Immature natural killer cell (primary cell): Measurements from ENCODE around the gene NFIA. TPM values are rescaled to one million over a fixed set of nuclear protein-coding genes. Genes with fewer than 3 reads are reported as not detected.
"Not testable (repeated sequence)": the region's sequence is repeated elsewhere in the genome, so short reads cannot be mapped to it uniquely, and the experiment has no call there.

ENCODE experiments used
- DNase-seq, 3 donors: peaks; one replicate each; pipeline ENCODE4 v3.0.0; 2022; ENCODE audit warnings: mixed read lengths in 1 of 3
- H3K27ac Mint-ChIP-seq, 6 donors: one replicate each; pipeline ENCODE4 v1.8.0; 2020; ENCODE audit warnings: mixed read lengths in 6 of 6, mild to moderate bottlenecking in 5 of 6, inconsistent platforms in 4 of 6, moderate library complexity in 3 of 6
- H3K27me3 Mint-ChIP-seq, 3 donors: one replicate each; pipeline ENCODE4 v1.8.0; 2020 to 2021; ENCODE audit warnings: low read depth in 3 of 3, mild to moderate bottlenecking in 3 of 3, mixed read lengths in 3 of 3, moderate library complexity in 3 of 3, inconsistent platforms in 1 of 3
- H3K36me3 Mint-ChIP-seq, 3 donors: one replicate each; pipeline ENCODE4 v1.8.0; 2020; ENCODE audit warnings: mixed read lengths in 3 of 3, inconsistent platforms in 2 of 3, mild to moderate bottlenecking in 2 of 3
- H3K4me1 Mint-ChIP-seq, 2 donors: one replicate each; pipeline ENCODE4 v1.8.0; 2020; ENCODE audit warnings: inconsistent platforms in 2 of 2, mild to moderate bottlenecking in 2 of 2, mixed read lengths in 2 of 2, moderate library complexity in 1 of 2
- H3K4me3 Mint-ChIP-seq, 5 donors: one replicate each; pipeline ENCODE4 v1.8.0; 2020; ENCODE audit warnings: mild to moderate bottlenecking in 5 of 5, mixed read lengths in 5 of 5, inconsistent platforms in 3 of 5, moderate library complexity in 3 of 5
- H3K9me3 Mint-ChIP-seq, 6 donors: one replicate each; pipeline ENCODE4 v1.8.0; 2020; ENCODE audit warnings: mild to moderate bottlenecking in 6 of 6, mixed read lengths in 6 of 6, inconsistent platforms in 4 of 6, moderate library complexity in 3 of 6
- polyA plus RNA-seq, 3 donors: library from polyadenylated mRNA; unstranded; fragments of 300-500 nt; fragmentation: Illumina TruSeq; gene quantifications; one replicate each; pipeline ENCODE4 v1.2.3, GENCODE V29; 2021

Gene NFIA
- polyA plus RNA-seq, 3 donors from 2014 or later, result 1.7 to 11.5 (median 3.9) TPM

GRCh38 chr1:61073871-61074270 is 8.5 kb upstream of the NFIA start:
- H3K4me1 Mint-ChIP-seq, result peaks cover 19 to 22% of the 10 kb centered on the region in 2 donors
- DNase-seq, result no peak
- H3K27me3 Mint-ChIP-seq, result peaks cover 11 to 18% (median 14%) of the 10 kb centered on the region in 3 donors

GRCh38 chr1:61075833-61076232 is 6.5 kb upstream of the NFIA start:
- H3K27ac Mint-ChIP-seq, result peak overlapping the region; percentile 84 to 98 (median 93)
- not testable (repeated sequence) for H3K9me3 Mint-ChIP-seq, DNase-seq, H3K36me3 Mint-ChIP-seq
- H3K4me3 Mint-ChIP-seq, result peak overlapping the region in 1 of 5 donors; percentile 91
- H3K4me1 Mint-ChIP-seq, result peaks cover 37 to 42% of the 10 kb centered on the region in 2 donors
- H3K27me3 Mint-ChIP-seq, result peaks cover 13 to 19% (median 18%) of the 10 kb centered on the region in 3 donors

More at GRCh38 chr1:61073871-61074270, 8.5 kb upstream of the NFIA start:
- Mint-ChIP-seq H3K9me3 (peaks cover 0 to 1% (median 0%) of the 10 kb centered on the region in 6 donors), H3K27ac (no peak overlapping the region), H3K36me3 (no peaks in the 10 kb centered on the region), H3K4me3 (no peak overlapping the region)

GRCh38 chr1:61076728-61077675 is 5.4 kb upstream of the NFIA start:
- peaks cover 13 to 29% (median 23%) of the 10 kb centered on the region in 3 donors for H3K27me3 Mint-ChIP-seq
- H3K9me3 Mint-ChIP-seq, result no peaks in the 10 kb centered on the region
- no peaks in the 10 kb centered on the region for H3K36me3 Mint-ChIP-seq
- DNase-seq, result peak; percentile 77 to 89 (median 82)
- peaks cover 46 to 52% of the 10 kb centered on the region in 2 donors for H3K4me1 Mint-ChIP-seq
- peak overlapping the region; percentile 91 to 98 (median 97) for H3K4me3 Mint-ChIP-seq
- peak overlapping the region; percentile 84 to 98 (median 93) for H3K27ac Mint-ChIP-seq

- Mint-ChIP-seq H3K9me3 (no peaks in the 10 kb centered on the region), H3K4me3 (peak overlapping the region; percentile 91 to 98 (median 97)), H3K4me1 (peaks cover 48 to 52% of the 10 kb centered on the region in 2 donors), H3K36me3 (no peaks in the 10 kb centered on the region), H3K27me3 (peaks cover 13 to 35% (median 26%) of the 10 kb centered on the region in 3 donors), H3K27ac (peak overlapping the region; percentile 84 to 98 (median 93))
- DNase-seq, result peak; percentile 92 to 96 (median 94)
Measured at GRCh38 chr1:61077676-61078541, 4.5 kb upstream of the NFIA start.

- Mint-ChIP-seq H3K4me3 (peak overlapping the region; percentile 91 to 98 (median 97)), H3K27ac (peak overlapping the region; percentile 84 to 98 (median 93)), H3K9me3 (peaks cover 0 to 1% (median 0%) of the 10 kb centered on the region in 6 donors), H3K27me3 (peaks cover 13 to 36% (median 27%) of the 10 kb centered on the region in 3 donors), H3K36me3 (no peaks in the 10 kb centered on the region), H3K4me1 (peaks cover 50 to 54% of the 10 kb centered on the region in 2 donors)
- DNase-seq, result no peak
Measured at GRCh38 chr1:61078618-61079295, 3.6 kb upstream of the NFIA start.

- no peaks in the 10 kb centered on the region for H3K36me3 Mint-ChIP-seq
- peaks cover 0 to 3% (median 0%) of the 10 kb centered on the region in 6 donors for H3K9me3 Mint-ChIP-seq
- peaks cover 13 to 39% (median 32%) of the 10 kb centered on the region in 3 donors for H3K27me3 Mint-ChIP-seq
- H3K4me3 Mint-ChIP-seq, result peak overlapping the region; percentile 12 to 97 (median 63)
- DNase-seq, result no peak
- H3K27ac Mint-ChIP-seq, result peak overlapping the region; percentile 30 to 98 (median 91)
- H3K4me1 Mint-ChIP-seq, result peaks cover 54 to 61% of the 10 kb centered on the region in 2 donors
Measured at GRCh38 chr1:61079296-61079897, 3.0 kb upstream of the NFIA start.

- Mint-ChIP-seq H3K27me3 (peaks cover 14 to 39% (median 32%) of the 10 kb centered on the region in 3 donors), H3K4me1 (peaks cover 54 to 61% of the 10 kb centered on the region in 2 donors), H3K4me3 (peak overlapping the region; percentile 45 to 69 (median 63)), H3K36me3 (no peaks in the 10 kb centered on the region), H3K27ac (peak overlapping the region in 5 of 6 donors; percentile 29 to 73 (median 56)), H3K9me3 (peaks cover 0 to 3% (median 0%) of the 10 kb centered on the region in 6 donors)
- no peak for DNase-seq
Measured at GRCh38 chr1:61079898-61080336, 2.4 kb upstream of the NFIA start.

- Mint-ChIP-seq H3K36me3 (no peaks in the 10 kb centered on the region), H3K4me1 (peaks cover 54 to 61% of the 10 kb centered on the region in 2 donors), H3K27ac (peak overlapping the region in 5 of 6 donors; percentile 18 to 90 (median 29)), H3K9me3 (peaks cover 0 to 3% (median 0%) of the 10 kb centered on the region in 6 donors), H3K27me3 (peaks cover 17 to 39% (median 32%) of the 10 kb centered on the region in 3 donors), H3K4me3 (peak overlapping the region; percentile 28 to 87 (median 73))
- DNase-seq, result no peak
Measured at GRCh38 chr1:61080413-61081143, 1.8 kb upstream of the NFIA start.

GRCh38 chr1:61081144-61081685 is 1.1 kb upstream of the NFIA start:
- peak in 1 of 3 donors; percentile 11 for DNase-seq
- Mint-ChIP-seq H3K4me1 (peaks cover 52 to 59% of the 10 kb centered on the region in 2 donors), H3K27ac (peak overlapping the region; percentile 2 to 90 (median 52)), H3K36me3 (no peaks in the 10 kb centered on the region), H3K9me3 (peaks cover 0 to 3% (median 0%) of the 10 kb centered on the region in 6 donors), H3K4me3 (peak overlapping the region; percentile 74 to 87 (median 82)), H3K27me3 (peaks cover 19 to 39% (median 32%) of the 10 kb centered on the region in 3 donors)

- no peaks in the 10 kb centered on the region for H3K36me3 Mint-ChIP-seq
- peak overlapping the region in 5 of 6 donors; percentile 2 to 81 (median 76) for H3K27ac Mint-ChIP-seq
- peaks cover 0 to 3% (median 0%) of the 10 kb centered on the region in 6 donors for H3K9me3 Mint-ChIP-seq
- H3K4me1 Mint-ChIP-seq, result peaks cover 47 to 53% of the 10 kb centered on the region in 2 donors
- peak; percentile 26 to 46 (median 31) for DNase-seq
- peak overlapping the region; percentile 74 to 87 (median 82) for H3K4me3 Mint-ChIP-seq
- H3K27me3 Mint-ChIP-seq, result peaks cover 18 to 38% (median 32%) of the 10 kb centered on the region in 3 donors
Measured at GRCh38 chr1:61081686-61082310, 563 bp upstream of the NFIA start.
